HEK293T (cell line): ENCODE results near the gene MYO9A.
"Not testable (repeated sequence)": the region's sequence is repeated elsewhere in the genome, so short reads cannot be mapped to it uniquely, and the experiment has no call there.

ENCODE experiments used
- CTCF ChIA-PET: fragments of 350-600 bp; formaldehyde crosslinking; extraction: SDS; loops from one replicate; lab custom pipeline; 2021; ENCODE audit warnings: antibody characterized with exemption, inconsistent platforms; lab: Yijun Ruan, JAX
- POLR2A ChIA-PET: fragments of 350-600 bp; formaldehyde crosslinking; extraction: SDS; loops from one replicate; lab custom pipeline; 2020; ENCODE audit warnings: antibody characterized with exemption, inconsistent platforms; lab: Yijun Ruan, JAX
- DNase-seq: peaks from one replicate; pipeline ENCODE4 v3.0.0; 2012; ENCODE audit warnings: mixed read lengths; ENCODE audit errors: extremely low spot score
- ARNT ChIP-seq: fragments of 450-650 bp; IDR thresholded peaks from 2 replicates; pipeline ENCODE4 v1.6.1; 2017; ENCODE audit warnings: mild to moderate bottlenecking
- BHLHE40 ChIP-seq: fragments of 450-650 bp; IDR thresholded peaks from 2 replicates; pipeline ENCODE4 v1.6.1; 2016; ENCODE audit warnings: mild to moderate bottlenecking, moderate library complexity, borderline replicate concordance
- CTBP1 ChIP-seq: fragments of 450-650 bp; IDR thresholded peaks from 2 replicates; pipeline ENCODE4 v1.6.1; 2016; ENCODE audit warnings: borderline replicate concordance
- ELF4 ChIP-seq: fragments of 450-650 bp; IDR thresholded peaks from 2 replicates; pipeline ENCODE4 v1.6.1; 2017; ENCODE audit warnings: antibody characterized with exemption
- FOXA1 ChIP-seq: fragments of 450-650 bp; IDR thresholded peaks from 2 replicates; pipeline ENCODE4 v1.6.1; 2016; ENCODE audit warnings: mild to moderate bottlenecking
- FOXK2 ChIP-seq: fragments of 450-650 bp; IDR thresholded peaks from 2 replicates; pipeline ENCODE4 v1.6.1; 2016; ENCODE audit warnings: mild to moderate bottlenecking
- FOXM1 ChIP-seq: fragments of 450-650 bp; IDR thresholded peaks from 2 replicates; pipeline ENCODE4 v1.6.1; 2017; ENCODE audit warnings: mild to moderate bottlenecking, borderline replicate concordance
- HDGF ChIP-seq: fragments of 450-650 bp; IDR thresholded peaks from 2 replicates; pipeline ENCODE4 v1.6.1; 2017; ENCODE audit warnings: antibody characterized with exemption, borderline replicate concordance
- L3MBTL2 ChIP-seq: fragments of 450-650 bp; conservative IDR thresholded peaks from 2 replicates; pipeline ENCODE4 v1.6.1; 2016; ENCODE audit warnings: mild to moderate bottlenecking
- LEF1 ChIP-seq: fragments of 450-650 bp; IDR thresholded peaks from 2 replicates; pipeline ENCODE4 v1.6.1; 2017; ENCODE audit warnings: mild to moderate bottlenecking, borderline replicate concordance
- NFRKB ChIP-seq: fragments of 450-650 bp; IDR thresholded peaks from 2 replicates; pipeline ENCODE4 v1.6.1; 2016; ENCODE audit warnings: mild to moderate bottlenecking, moderate library complexity
- PKNOX1 ChIP-seq: fragments of 450-650 bp; IDR thresholded peaks from 2 replicates; pipeline ENCODE4 v1.6.1; 2016
- SP1 ChIP-seq: fragments of 450-650 bp; IDR thresholded peaks from 2 replicates; pipeline ENCODE4 v1.6.1; 2017
- SUZ12 ChIP-seq: fragments of 450-650 bp; IDR thresholded peaks from 2 replicates; pipeline ENCODE4 v1.6.1; 2016; ENCODE audit warnings: mild to moderate bottlenecking
- TARDBP ChIP-seq: fragments of 450-650 bp; IDR thresholded peaks from 2 replicates; pipeline ENCODE4 v1.6.1; 2016
- ZNF384 ChIP-seq: fragments of 450-650 bp; IDR thresholded peaks from 2 replicates; pipeline ENCODE4 v1.6.1; 2016

MYO9A gene

GRCh38 chr15:72009222-72009621 is 108.7 kb downstream of the MYO9A start:
- ChIA-PET CTCF (no interaction called here), POLR2A (no interaction called here)
- TF ChIP-seq ELF4 (no peak), PKNOX1 (peak; percentile 52), L3MBTL2 (no peak)
- DNase-seq = no peak

DNA sequence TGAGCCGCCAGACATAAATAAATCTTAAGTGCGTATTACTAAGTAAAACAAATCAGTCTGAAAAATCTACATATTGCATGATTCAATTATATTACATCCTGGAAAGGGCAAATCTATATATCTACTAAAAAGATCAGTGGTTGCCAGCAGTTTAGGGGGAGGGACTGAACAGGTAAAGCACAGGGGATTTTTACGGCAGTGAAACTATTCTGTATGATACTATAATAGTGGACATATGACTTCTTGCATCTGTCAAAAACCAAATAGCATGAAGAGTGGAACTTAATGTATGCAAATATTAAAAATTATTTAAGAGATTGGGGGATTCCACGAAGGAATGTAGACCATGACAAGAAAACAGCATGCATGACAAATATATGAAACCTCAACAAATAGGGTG is 111.6 kb downstream of the MYO9A start:
- DNase-seq = no peak

DNA sequence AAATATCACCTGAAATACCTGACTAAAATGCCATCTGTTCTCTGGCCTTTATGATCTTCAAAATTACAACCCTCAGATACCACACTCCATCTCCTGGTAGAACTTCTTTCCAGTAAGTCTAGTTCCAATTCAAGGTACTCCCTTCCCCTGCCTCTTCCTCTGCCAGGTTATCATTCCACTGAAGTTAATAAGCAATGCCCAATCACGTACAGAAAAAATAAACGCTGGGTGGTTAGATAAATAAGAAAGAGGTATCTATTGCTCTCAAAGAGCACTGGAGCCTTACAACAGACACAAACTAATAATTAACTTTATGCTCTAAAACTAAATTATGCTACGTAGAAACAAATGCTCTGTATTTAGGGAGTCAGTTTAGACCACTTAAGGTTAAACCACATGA is 112.5 kb downstream of the MYO9A start:
- ChIA-PET CTCF (interaction anchor here (0.6 kb wide), 1 partner anchor 183 kb away, joined by 3 read pairs; no protein-coding TSS in a partner anchor), POLR2A (no interaction called here)
- TF ChIP-seq BHLHE40 (no peak), PKNOX1 (no peak), L3MBTL2 (no peak), FOXM1 (no peak), SP1 (no peak), NFRKB (no peak), ZNF384 (no peak)
- no peak for DNase-seq

More for the DNA sequence above, 111.6 kb downstream of the MYO9A start:
- no peak for TF ChIP-seq LEF1
- TF ChIP-seq L3MBTL2 = no peak
- TF ChIP-seq ARNT = no peak
- no peak for TF ChIP-seq SUZ12
- TF ChIP-seq BHLHE40 = no peak
- TF ChIP-seq ZNF384 = no peak
- TF ChIP-seq CTBP1 = no peak
- no peak for TF ChIP-seq NFRKB
- TF ChIP-seq FOXK2 = no peak
- no peak for TF ChIP-seq SP1
- no peak for TF ChIP-seq ELF4
- no peak for TF ChIP-seq HDGF
- TF ChIP-seq FOXA1 = no peak
- no peak for TF ChIP-seq FOXM1
- no peak for TF ChIP-seq PKNOX1
- TF ChIP-seq TARDBP = no peak
- ChIA-PET CTCF (no interaction called here), POLR2A (no interaction called here)

DNA sequence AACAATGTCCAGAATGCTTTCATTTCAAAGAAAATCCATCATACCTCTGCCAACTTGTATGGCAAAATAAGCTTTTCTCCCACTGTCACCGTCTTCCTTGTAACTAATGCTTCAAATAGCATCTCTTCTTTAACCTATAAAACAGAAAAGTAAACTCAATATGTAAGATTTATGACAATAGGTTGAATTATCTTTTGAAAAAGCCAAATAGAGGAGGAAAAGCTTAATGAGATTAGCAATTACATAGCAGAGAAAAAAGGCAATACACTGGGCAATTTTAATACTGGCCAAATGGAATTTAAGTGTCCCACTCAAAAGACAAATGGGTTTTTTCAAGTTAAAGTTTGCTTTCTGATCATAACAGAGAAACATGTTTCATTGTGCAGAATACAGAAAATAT is 118.1 kb downstream of the MYO9A start:
- CTCF ChIA-PET = no interaction called here
- no peak for DNase-seq
- no peak for TF ChIP-seq FOXK2
- TF ChIP-seq NFRKB = no peak
- TF ChIP-seq PKNOX1 = no peak
- TF ChIP-seq ELF4 = no peak
- no peak for TF ChIP-seq L3MBTL2
- TF ChIP-seq BHLHE40 = no peak
- no peak for TF ChIP-seq ZNF384
- TF ChIP-seq SUZ12 = no peak
- no peak for TF ChIP-seq TARDBP
- no peak for TF ChIP-seq HDGF
- no peak for TF ChIP-seq LEF1
- no peak for TF ChIP-seq FOXM1
- no peak for TF ChIP-seq CTBP1
- TF ChIP-seq SP1 = no peak
- TF ChIP-seq ARNT = no peak
- no peak for TF ChIP-seq FOXA1
- POLR2A ChIA-PET = no interaction called here

DNA sequence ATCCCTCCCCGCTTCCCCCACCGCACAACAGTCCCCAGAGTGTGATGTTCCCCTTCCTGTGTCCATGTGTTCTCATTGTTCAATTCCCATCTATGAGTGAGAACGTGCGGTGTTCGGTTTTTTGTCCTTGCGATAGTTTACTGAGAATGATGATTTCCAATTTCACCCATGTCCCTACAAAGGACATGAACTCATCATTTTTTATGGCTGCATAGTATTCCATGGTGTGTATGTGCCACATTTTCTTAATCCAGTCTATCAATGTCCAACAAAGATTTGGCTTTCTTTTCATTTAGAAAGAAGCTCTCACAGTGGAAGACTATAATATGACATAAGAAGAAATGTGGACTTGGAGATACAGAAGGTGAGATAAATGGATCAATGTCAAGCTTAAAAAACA is 119.2 kb downstream of the MYO9A start:
- CTCF ChIA-PET, POLR2A ChIA-PET, DNase-seq: not testable (repeated sequence)

- ChIA-PET POLR2A (no interaction called here), CTCF (no interaction called here)
- DNase-seq = no peak
- TF ChIP-seq FOXM1 (no peak), LEF1 (no peak), SUZ12 (no peak), PKNOX1 (no peak), FOXK2 (no peak), FOXA1 (no peak), ELF4 (no peak), NFRKB (no peak), ARNT (no peak), CTBP1 (no peak), TARDBP (no peak), ZNF384 (no peak), BHLHE40 (no peak), HDGF (no peak), L3MBTL2 (no peak), SP1 (no peak)
These were observed 120.3 kb downstream of the MYO9A start for GRCh38 chr15:71997691-71998090.
